COR-L47 (cell line): ENCODE data around the gene CHD2.
"Not testable (repeated sequence)": the region's sequence is repeated elsewhere in the genome, so short reads cannot be mapped to it uniquely, and the experiment has no call there.

ENCODE experiments used
- DNase-seq: peaks from one replicate; lab custom pipeline; 2025; lab: John Stamatoyannopoulos, UW

The CHD2 gene

GRCh38 chr15:93035953-93036810, 136.1 kb downstream of the CHD2 start:
- peak; percentile 33 for DNase-seq

DNA sequence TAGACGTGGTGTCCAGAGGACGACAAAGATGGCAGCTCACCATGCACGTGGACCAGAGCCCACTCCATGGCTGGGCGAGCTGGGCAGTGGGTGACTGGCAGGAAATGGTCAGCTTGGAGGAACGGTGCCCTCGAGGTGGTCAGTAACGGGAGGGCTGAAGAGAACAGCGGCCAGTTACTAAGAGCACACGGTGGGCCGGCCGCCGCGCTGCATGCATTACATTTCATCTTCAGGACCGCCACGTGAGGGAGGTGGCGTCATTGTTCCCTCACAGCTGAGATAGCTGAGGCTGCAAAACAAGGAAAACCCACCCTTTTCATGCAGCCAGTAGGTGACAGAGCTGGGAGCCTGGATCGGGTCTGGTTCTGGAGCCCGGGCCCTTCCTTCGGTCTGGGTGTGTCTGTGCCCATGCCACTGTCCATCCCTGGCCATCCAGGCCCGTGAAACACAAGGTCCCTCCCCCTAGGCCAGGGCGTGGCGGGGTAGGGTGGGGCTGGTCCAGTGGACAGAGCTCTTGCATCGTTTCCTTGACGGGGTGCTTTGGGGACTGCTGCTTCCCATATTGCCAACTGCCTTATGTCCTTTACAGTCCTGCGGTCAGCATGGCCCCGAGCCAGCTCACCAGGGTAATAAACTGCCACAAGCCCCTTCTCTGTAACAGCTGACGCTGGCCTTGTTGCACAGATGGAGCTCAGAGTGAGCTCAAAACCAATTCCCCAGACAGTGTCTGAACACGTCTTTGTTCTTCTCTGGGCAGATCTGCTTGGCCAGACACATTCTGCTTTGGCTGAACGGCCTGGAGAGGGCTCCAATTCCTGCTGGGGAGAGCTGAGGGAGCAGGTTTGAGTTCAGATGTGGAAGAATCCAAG, 137.1 kb downstream of the CHD2 start:
- no peak for DNase-seq

GRCh38 chr15:93037820-93038705, 137.9 kb downstream of the CHD2 start:
- no peak for DNase-seq

DNA sequence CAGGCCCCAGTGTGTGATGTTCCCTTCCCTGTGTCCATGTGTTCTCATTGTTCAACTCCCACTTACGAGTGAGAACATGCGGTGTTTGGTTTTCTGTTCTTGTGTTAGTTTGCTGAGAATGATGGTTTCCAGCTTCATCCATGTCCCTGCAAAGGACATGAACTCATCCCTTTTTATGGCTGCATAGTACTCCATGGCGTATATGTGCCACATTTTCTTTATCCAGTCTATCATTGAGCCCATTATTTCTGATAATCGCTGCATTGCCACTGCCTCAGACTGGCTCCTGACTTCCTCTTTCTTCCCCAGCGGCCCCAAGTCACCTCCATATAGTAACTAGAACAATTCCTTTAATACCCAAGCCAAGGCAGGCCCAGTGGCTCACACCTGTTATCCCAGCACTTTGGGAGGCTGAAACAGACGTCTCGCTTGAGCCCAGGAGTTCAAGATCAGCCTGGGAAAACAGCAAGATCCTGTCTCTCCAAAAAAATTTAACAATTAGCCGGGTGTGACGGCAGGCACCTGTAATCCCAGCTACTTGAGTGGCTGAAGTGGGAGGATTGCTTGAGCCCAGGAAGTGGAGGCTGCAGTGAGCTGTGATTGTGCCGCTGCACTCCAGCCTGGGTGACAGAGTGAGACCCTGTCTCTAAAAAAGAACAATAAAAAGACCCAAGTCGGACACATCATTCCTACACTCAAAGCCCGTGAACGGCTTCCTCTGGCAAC, 139.6 kb downstream of the CHD2 start:
- not testable (repeated sequence) for DNase-seq

DNA sequence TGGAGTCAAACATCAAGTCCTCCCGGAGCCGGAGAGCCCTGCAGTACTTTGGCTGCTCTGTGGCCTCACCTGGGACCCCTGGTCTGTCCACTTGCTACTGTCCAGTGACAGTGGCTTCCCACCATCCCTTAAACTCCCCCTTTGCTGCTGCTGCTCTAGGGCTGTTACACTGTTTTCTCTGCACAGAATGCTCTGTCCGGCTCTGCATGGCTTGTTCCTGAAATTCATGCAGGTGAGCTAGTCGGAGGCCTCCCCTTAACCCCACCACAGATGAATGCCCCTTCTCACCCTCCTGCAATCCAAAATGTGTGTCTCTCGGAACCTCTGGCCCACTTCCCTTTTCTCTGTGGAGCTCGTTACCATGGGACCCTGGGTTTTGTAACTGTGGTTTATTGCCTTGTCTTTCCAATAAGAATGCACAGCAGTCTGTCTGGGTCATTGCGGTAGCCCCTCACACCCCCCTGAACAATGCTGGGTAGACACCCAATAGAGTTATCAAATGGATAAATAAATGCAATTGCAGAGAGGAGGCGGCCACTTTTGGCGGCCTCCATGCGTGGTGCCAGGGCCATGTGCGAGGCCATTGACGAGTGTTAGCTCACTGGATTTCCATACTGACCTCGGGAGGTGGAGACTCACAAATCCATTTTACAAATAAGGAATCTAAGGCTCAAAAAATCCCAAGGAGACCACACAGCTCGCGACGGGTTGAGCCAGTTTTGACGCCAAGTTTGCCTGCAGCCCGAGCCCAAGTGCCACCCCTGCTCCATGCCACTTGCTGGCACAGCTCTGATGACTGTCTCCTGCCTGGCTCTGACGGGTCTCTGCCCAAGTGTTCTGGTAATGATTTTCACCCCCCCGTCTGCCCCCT, 140.4 kb downstream of the CHD2 start:
- no peak for DNase-seq

- DNase-seq: no peak
Measured at GRCh38 chr15:93041159-93041547, 141.0 kb downstream of the CHD2 start.

- DNase-seq: no peak
Measured at GRCh38 chr15:93042211-93042610, 142.1 kb downstream of the CHD2 start.

DNA sequence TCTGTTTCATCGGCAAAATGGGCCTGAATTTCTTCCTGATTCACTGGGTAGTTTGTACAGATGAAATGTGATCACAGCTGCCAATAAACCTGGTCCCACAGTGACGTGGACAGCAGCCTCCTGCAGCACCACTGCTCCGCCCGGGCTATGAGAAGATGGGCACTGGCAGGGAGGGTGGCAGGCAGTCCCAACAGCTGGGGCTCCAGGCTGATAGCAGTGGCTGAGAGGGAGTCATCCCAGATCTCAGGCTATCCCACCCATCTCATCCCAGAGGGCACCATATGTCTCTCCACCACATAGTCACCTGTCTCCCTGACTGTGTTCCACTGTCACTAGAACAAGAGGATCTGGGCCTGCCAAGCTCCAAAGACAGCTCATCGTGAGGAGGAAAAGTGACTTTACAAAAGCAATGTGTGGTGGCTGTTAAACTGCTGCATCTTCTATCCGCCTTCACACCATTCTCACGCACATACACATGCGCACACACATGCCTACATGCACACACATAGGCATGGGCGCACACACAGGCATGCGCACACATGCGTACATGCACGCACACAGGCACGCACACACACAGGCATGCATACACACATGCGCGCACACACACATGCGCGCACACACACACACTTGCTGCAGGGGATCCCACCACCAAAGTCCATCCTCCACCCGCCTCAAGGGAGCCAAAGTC, 142.7 kb downstream of the CHD2 start:
- no peak for DNase-seq

- no peak for DNase-seq
Measured at GRCh38 chr15:93043621-93044300, 143.6 kb downstream of the CHD2 start.

- no peak for DNase-seq
Measured at GRCh38 chr15:93044301-93045190, 144.4 kb downstream of the CHD2 start.

DNA sequence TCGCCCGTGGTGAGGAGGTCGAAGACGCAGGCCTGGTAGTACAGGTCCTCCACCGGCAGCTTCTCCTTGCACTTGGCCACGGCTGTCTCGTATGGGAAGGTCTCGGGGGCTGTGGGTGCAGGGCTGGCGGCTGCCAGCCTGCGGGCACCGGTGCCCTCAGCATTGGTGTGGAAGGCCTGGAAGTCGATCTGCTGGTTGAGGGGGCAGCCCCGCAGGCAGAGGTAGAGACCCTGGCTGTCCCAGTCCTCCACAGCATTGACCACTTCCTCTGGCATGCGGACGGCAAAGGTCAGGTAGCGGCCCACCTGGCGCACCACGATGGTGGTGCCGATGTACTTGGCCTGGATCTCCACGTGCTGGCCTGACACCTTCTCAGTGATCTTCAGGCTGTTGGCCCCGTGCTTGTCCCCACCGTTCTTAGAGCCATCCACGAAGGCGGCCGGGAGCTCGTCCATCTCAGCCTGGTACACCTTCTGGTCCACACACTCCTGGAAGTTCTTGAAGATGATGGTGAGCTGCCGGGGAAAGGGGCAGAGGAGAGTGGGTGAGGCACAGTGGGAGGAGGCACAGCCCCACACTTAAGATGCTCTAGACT, 145.2 kb downstream of the CHD2 start:
- DNase-seq: no peak

- no peak for DNase-seq
Measured at GRCh38 chr15:93046120-93046519, 146.0 kb downstream of the CHD2 start.

DNA sequence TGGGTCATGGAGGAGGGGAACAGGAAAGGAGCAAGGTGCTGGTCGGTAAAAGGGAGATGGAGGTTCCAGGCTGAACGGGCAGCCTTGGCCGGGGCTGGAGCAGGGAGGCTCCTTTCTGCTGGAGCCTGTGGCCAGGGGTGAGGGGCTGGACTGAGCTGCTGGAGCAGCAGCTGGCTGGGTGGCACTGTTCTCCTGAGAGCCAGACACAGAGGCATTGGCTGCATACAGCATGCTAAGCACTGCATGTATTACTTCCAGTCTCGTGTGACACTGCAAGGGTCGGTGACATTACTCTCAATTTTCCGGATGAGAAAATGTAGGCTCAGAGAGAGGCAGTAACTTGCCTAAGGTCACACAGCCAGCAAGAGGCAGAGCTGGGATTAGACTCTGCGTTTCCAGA, 146.6 kb downstream of the CHD2 start:
- DNase-seq: no peak

DNA sequence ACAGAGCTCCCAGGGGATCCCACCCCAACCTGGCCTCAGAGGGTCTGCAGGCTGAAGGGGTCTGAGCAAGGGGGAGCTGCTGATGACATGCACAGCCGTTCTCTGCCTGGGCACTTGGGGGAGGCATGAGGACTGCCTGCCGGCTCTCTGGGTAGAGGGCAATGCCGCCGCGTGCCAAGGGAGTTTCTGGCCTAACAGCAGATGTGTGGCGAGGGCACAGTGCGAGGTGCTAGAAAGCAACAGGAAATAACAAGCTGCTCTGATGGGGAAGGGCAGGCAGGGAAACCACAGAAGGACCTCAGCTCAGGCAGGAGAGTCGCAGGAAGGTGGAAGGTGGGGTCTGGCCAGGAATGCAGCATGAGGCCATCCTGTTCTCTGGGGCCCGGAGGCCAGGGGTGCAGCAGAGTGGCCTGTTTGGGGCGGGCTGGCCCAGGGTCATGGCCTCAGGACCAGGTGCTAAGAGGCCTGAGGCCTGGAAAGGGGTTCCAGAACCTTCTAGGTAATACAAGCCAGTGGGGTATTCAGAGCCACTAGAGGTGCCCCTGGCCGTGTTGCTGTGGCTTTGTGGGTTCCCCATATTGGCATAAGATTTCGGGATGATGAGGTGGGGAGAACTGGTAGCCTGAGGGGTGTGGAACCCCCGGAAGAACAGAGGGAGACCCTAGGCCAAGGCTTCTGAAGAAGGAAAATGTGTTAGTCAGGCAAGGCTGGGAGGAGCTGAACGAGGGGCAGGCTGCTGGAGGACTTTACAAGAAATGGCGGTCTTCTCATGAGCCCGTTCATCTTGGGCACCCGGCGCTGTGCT, 147.7 kb downstream of the CHD2 start:
- DNase-seq: no peak

DNA sequence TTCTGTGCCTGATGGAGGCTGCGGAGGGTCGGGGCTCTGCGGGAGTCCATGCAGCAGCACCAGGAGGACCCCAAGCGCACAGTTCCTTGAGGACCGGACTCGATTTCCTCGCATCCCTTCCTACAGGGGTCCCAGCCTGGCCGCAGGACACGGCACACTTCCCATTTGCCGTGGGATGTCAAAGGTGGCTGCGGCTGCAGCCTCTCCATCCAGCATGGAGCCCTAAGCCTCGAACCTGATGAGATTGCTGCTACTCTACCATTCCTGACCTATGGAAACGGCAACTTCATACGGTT, 148.2 kb downstream of the CHD2 start:
- no peak for DNase-seq

DNA sequence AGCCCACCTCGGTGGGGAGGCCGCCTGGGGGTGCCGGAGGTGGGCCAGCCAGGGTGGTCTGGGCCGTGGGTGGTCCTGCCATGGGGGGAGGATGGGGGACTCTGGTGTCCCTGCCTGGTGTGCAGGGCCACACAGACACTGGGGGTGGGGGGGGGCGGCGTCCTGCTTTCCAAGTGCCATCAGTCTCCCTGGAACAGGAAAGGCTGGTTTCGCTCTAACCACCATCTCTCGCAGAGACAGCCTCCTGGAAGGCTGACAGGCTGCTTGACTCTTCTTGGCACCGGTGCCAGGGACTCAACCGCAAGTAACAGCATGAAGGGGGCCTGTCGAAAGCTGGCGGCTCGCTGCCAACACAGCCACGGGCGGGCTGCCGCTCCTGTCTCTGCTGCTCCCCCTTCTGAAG, 148.6 kb downstream of the CHD2 start:
- DNase-seq: no peak

DNA sequence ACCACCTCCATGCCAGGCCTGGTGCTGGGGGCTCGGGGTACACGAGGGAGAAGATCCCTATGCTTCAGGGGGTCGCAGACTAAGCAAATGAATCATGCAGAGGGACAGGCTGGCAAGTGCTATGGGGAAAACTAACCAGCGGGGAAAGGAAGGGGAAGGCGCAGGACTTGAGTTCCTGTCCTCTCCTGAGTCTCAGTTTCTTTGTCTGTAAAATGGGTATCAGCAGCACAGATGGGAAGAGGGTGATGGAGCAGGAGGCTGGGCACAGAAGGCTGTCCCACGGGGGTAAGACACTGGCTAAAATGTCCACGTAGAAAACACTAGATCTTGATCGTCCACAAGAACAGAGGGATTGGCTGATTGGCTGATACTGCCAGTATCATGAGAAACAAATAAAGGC, 149.1 kb downstream of the CHD2 start:
- DNase-seq: no peak
